IMR-90 (cell line): ENCODE measurements around the gene CDKN1A.

ENCODE experiments used
- CTCF ChIP-seq: conservative IDR thresholded peaks from 2 replicates; pipeline ENCODE4 v1.5.1; 2012; ENCODE audit warnings: mild to moderate bottlenecking, low read depth, low read length, improper control_type of control experiment
- ELK1 ChIP-seq: fragments of 150-350 bp; IDR thresholded peaks from 2 replicates; pipeline ENCODE4 v1.6.1; 2016; ENCODE audit warnings: low read depth, mild to moderate bottlenecking, low read length, moderate library complexity, borderline replicate concordance
- FOS ChIP-seq: fragments of 150-350 bp; IDR thresholded peaks from 2 replicates; pipeline ENCODE4 v1.6.1; 2016; ENCODE audit warnings: low read depth, low read length
- POLR2A ChIP-seq: IDR thresholded peaks from 2 replicates; pipeline ENCODE4 v1.6.1; 2012; ENCODE audit warnings: mild to moderate bottlenecking, low read depth, low read length
- RCOR1 ChIP-seq: IDR thresholded peaks from 2 replicates; pipeline ENCODE4 v1.6.1; 2012; ENCODE audit warnings: mild to moderate bottlenecking, low read length, improper control_type of control experiment; ENCODE audit not compliant: insufficient replicate concordance

GRCh38 chr6:36631326-36632011, 47.0 kb upstream of the CDKN1A start:
- TF ChIP-seq CTCF, result no peak
- no peak for TF ChIP-seq ELK1
- no peak for TF ChIP-seq POLR2A
- no peak for TF ChIP-seq RCOR1
- no peak for TF ChIP-seq FOS
